Ovary (tissue), 3 donors: ENCODE results near the gene LEAP2.

ENCODE experiments used
- CTCF ChIP-seq, 3 donors: fragments of 450-650 bp in 2 of 3; fragments of 200-600 bp in 1 of 3; IDR thresholded peaks; one replicate each; pipeline versions ENCODE4 v1.5.1 to v1.8.0; 2016 to 2022; ENCODE audit warnings: antibody characterized with exemption in 3 of 3, mild to moderate bottlenecking in 1 of 3
- EP300 ChIP-seq: sonication (generic); formaldehyde crosslinking; IDR thresholded peaks from one replicate; pipeline ENCODE4 v1.6.1; 2017; ENCODE audit warnings: antibody characterized with exemption
- POLR2A ChIP-seq: fragments of 450-650 bp; IDR thresholded peaks from one replicate; pipeline ENCODE4 v1.6.1; 2017; ENCODE audit warnings: antibody characterized with exemption, mild to moderate bottlenecking, moderate library complexity
- donor health status: DM: no; HTN: no; CAD: no.

DNA sequence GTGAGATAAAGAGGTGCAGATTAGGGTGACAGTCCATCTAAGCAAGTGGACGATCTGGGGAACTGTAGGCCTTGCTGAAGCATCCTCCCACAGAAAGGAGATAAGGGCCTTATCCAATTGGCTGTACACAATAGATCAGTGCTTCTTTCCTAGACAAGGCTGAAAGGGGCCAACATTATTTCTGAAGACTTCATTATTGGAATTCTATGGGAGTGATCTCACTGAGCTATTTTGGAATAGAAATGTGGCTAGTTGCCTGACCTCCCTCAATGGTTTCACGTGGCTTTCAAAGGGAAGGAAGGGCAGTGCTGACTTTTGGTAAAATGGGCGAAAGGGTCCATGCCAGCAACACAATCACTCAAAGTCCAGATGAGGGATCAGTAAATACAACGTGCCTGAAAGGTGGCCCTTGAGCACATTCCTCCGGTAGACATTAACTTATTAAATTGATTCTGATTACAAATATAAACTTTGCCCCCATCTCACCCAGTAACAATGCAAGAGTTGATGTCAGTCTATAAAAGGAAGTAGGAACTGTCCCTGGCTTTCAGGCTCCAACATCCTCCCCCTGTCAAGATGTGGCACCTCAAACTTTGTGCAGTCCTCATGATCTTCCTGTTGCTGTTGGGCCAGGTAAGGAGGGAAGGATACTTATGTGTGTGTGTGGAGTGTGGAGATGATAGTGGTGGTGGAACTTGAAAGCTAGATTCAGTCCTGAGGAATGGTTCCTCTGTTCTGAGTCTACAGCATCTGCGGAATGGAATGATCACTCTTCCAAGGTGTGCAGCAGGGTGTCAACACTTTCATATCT is at the start of gene LEAP2:
- TF ChIP-seq CTCF (IDR thresholded peaks at IDR 0.05) (no peak), POLR2A (no peak), EP300 (no peak)
